Skeletal muscle satellite cell (primary cell): ENCODE results near the gene ZFP92. TPM values are rescaled to one million over a fixed set of nuclear protein-coding genes. Genes with fewer than 3 reads are reported as not detected.

Source experiments
- H3K27me3 ChIP-seq: 2 replicates; pipeline ENCODE4 v1.7.0; 2013; ENCODE audit warnings: low read length; ENCODE audit not compliant: control insufficient read depth, insufficient read depth
- H3K36me3 ChIP-seq: 2 replicates; pipeline ENCODE4 v1.7.0; 2013; ENCODE audit warnings: mild to moderate bottlenecking, control low read depth, low read length; ENCODE audit not compliant: insufficient read depth
- H3K4me1 ChIP-seq: 2 replicates; pipeline ENCODE4 v1.7.0; 2013; ENCODE audit warnings: low read length; ENCODE audit not compliant: control insufficient read depth, insufficient read depth
- H3K4me2 ChIP-seq: 2 replicates; pipeline ENCODE4 v1.7.0; 2013; ENCODE audit warnings: mild to moderate bottlenecking, low read length
- H3K4me3 ChIP-seq: 2 replicates; pipeline ENCODE4 v1.7.0; 2013; ENCODE audit warnings: low read length
- H3K9ac ChIP-seq: 2 replicates; pipeline ENCODE4 v1.7.0; 2013; ENCODE audit warnings: mild to moderate bottlenecking, low read depth, low read length, moderate library complexity
- H3K9me3 ChIP-seq: replicated peaks from 2 replicates; pipeline ENCODE4 v1.7.0; 2013; ENCODE audit warnings: mild to moderate bottlenecking, control low read depth, low read length
- small RNA-seq: library from RNA; depleted of rRNA; stranded (forward); fragments of <200 nt; gene quantifications from one replicate; pipeline ENCODE3, GENCODE V24; 2012

Gene ZFP92

DNA sequence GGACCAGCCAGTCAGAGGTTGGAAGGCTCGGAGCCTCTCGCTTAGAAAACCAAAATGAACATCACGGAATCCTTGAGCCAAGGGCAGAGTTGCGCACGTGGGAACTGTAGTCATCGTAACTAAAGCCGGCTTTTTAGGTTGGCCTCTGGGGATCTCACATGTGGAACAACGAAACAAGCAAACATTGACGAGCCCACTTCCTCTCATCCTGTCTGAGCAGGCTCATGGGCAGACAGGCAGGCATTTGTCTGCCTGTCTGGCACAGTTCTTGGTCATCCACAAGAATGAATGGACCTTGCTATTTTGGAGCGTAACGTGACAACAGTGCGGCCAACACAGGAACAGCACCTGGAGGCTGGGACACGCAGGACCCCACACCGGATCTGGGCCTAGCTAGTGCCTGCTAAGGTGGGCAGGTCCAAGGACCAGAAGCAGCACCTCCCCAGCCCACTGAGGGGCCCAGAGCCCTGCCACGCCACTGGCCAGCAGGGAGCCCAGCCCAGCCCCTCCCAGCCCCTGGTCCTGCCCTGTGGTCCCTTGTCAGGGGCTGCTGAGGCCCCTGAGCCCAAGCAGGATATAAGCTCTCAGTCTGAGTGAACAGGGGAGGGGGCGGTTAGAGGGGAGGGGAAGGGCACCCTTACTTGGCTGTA is 43.8 kb downstream of the ZFP92 start:
- Histone ChIP-seq H3K4me3 (no peak overlapping the region), H3K4me2 (no peak overlapping the region), H3K27me3 (no peaks in the 10 kb centered on the region), H3K36me3 (no peaks in the 10 kb centered on the region), H3K9me3 (no peaks in the 10 kb centered on the region), H3K4me1 (peaks cover 4% of the 10 kb centered on the region), H3K9ac (no peak overlapping the region)

DNA sequence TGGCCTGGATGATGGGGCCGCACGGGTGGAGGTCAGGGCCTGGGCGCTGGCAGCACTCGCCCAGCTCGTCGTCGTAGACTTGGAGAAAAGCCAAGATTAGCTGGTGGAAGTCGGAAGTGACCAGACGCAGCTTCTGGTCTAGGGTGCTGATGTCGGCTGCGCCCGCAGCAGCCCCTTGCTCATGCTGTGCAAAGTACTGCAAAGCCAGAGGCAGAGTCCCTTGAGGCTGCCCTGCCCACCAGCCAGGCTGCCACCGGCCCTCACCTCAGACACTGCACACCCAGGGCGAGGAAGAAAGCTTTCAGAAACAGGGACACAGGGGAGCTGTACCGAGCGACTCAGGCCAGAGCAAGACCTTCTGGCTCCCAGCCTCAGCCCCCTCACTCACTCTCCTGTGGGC is 44.3 kb downstream of the ZFP92 start:
- H3K9ac ChIP-seq = no peak overlapping the region
- H3K36me3 ChIP-seq = no peaks in the 10 kb centered on the region
- H3K27me3 ChIP-seq = no peaks in the 10 kb centered on the region
- no peak overlapping the region for H3K4me3 ChIP-seq
- peaks cover 9% of the 10 kb centered on the region for H3K4me1 ChIP-seq
- H3K9me3 ChIP-seq = no peaks in the 10 kb centered on the region
- H3K4me2 ChIP-seq = no peak overlapping the region

DNA sequence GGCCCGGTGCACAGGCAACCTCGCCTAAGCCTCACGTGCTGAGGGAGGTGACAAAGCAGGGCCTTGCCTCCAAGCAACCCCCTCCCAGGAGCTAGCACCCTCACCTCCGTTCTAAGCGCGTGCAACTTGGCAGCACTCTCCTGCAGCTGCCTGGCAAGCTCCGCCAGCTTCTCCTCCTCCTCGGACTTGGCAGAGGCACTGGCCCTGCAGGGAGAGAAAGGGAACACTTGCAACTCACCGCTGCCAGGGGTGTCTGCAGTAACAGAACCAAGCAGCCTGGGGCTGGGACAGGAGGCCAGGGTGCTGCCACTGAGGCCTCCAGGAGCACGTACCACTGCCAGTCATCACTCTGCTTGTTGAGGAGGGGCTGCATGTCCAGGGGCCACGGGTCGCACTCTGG is 44.9 kb downstream of the ZFP92 start:
- no peak overlapping the region for H3K4me3 ChIP-seq
- H3K9me3 ChIP-seq = no peaks in the 10 kb centered on the region
- H3K27me3 ChIP-seq = no peaks in the 10 kb centered on the region
- peaks cover 10% of the 10 kb centered on the region for H3K4me1 ChIP-seq
- no peak overlapping the region for H3K4me2 ChIP-seq
- H3K36me3 ChIP-seq = no peaks in the 10 kb centered on the region
- H3K9ac ChIP-seq = no peak overlapping the region

DNA sequence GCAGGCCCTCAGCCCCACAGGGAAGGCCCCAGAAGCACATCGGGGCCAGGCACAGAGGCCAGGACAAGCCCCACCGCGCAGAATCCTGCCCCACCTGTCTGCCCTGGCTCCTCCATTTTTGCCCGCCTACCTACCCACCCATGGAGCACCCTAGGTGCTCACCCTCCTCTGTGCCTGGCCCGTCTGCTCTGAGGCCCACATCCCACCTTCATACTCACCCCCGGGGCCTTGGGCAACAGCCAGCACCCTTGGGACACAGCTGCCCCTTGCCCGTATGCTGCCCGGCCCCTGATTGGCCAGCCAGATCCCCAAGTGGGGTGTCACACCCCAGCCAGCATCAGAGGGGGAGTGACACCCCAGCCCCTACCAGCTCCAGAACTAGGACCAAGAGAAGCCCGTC is 45.4 kb downstream of the ZFP92 start:
- no peaks in the 10 kb centered on the region for H3K27me3 ChIP-seq
- H3K9me3 ChIP-seq = no peaks in the 10 kb centered on the region
- no peak overlapping the region for H3K9ac ChIP-seq
- H3K4me1 ChIP-seq = peaks cover 10% of the 10 kb centered on the region
- H3K4me2 ChIP-seq = no peak overlapping the region
- H3K4me3 ChIP-seq = no peak overlapping the region
- H3K36me3 ChIP-seq = no peaks in the 10 kb centered on the region

- no peak overlapping the region for H3K9ac ChIP-seq
- H3K4me1 ChIP-seq = peaks cover 10% of the 10 kb centered on the region
- H3K4me3 ChIP-seq = no peak overlapping the region
- H3K36me3 ChIP-seq = no peaks in the 10 kb centered on the region
- H3K27me3 ChIP-seq = no peaks in the 10 kb centered on the region
- H3K4me2 ChIP-seq = no peak overlapping the region
- no peaks in the 10 kb centered on the region for H3K9me3 ChIP-seq
Observed at GRCh38 chrX:153457136-153457825, 46.0 kb downstream of the ZFP92 start.

GRCh38 chrX:153457827-153458466 is 46.7 kb downstream of the ZFP92 start:
- Histone ChIP-seq H3K4me2 (no peak overlapping the region), H3K27me3 (no peaks in the 10 kb centered on the region), H3K9me3 (no peaks in the 10 kb centered on the region), H3K36me3 (no peaks in the 10 kb centered on the region), H3K9ac (no peak overlapping the region), H3K4me3 (no peak overlapping the region), H3K4me1 (peaks cover 10% of the 10 kb centered on the region)

GRCh38 chrX:153458476-153458875 is 47.2 kb downstream of the ZFP92 start:
- Histone ChIP-seq H3K4me3 (no peak overlapping the region), H3K4me2 (no peak overlapping the region), H3K4me1 (peaks cover 10% of the 10 kb centered on the region), H3K9me3 (no peaks in the 10 kb centered on the region), H3K9ac (no peak overlapping the region), H3K27me3 (no peaks in the 10 kb centered on the region), H3K36me3 (no peaks in the 10 kb centered on the region)

DNA sequence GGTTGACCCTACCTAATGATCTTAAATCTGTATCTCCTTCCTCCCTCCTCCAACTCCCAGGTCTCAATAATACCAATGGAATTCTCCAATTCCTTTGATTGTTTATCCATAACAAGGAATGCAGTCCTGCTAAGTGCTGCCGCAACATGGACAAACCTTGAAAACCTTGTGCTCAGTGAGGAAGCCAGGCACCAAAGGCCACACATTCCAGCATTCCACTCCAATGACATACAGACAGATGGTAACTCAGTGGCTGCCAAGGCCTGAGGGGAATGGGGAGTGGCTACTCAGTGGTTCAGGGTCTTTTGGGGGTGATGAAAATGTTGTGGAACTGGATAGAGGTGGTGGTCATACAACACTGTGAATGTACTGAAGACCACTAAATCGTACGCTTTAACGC is 48.7 kb downstream of the ZFP92 start:
- peaks cover 10% of the 10 kb centered on the region for H3K4me1 ChIP-seq
- H3K9ac ChIP-seq = no peak overlapping the region
- H3K36me3 ChIP-seq = peaks cover 3% of the 10 kb centered on the region
- no peaks in the 10 kb centered on the region for H3K9me3 ChIP-seq
- H3K27me3 ChIP-seq = no peaks in the 10 kb centered on the region
- no peak overlapping the region for H3K4me2 ChIP-seq
- no peak overlapping the region for H3K4me3 ChIP-seq

- H3K36me3 ChIP-seq = peaks cover 3% of the 10 kb centered on the region
- H3K9ac ChIP-seq = no peak overlapping the region
- no peak overlapping the region for H3K4me2 ChIP-seq
- peaks cover 10% of the 10 kb centered on the region for H3K4me1 ChIP-seq
- H3K4me3 ChIP-seq = no peak overlapping the region
- H3K27me3 ChIP-seq = no peaks in the 10 kb centered on the region
- no peaks in the 10 kb centered on the region for H3K9me3 ChIP-seq
Observed at GRCh38 chrX:153460826-153461225, 49.6 kb downstream of the ZFP92 start.

Small RNA genes lying within 50 kb of the gene (small RNA-seq; reads per million reads assigned to genes)
- not detected for gene RN7SL667P
